Astrocyte (in vitro differentiated cells and primary cell): ENCODE data around the gene ZMYND8. TPM values are rescaled to one million over a fixed set of nuclear protein-coding genes. Genes with fewer than 3 reads are reported as not detected.

ENCODE experiments used
- DNase-seq: peaks from one replicate; pipeline ENCODE4 v3.0.0-alpha.2; 2010; ENCODE audit warnings: low read depth
- FAIRE-seq: peaks from 2 replicates; lab custom pipeline; 2011; peaks lifted over from hg19 to GRCh38; lab: Jason Lieb, UNC
- H2AFZ ChIP-seq: 2 replicates; pipeline ENCODE4 v1.6.0; 2012; ENCODE audit warnings: low read depth, low read length, inconsistent platforms
- H3K27ac ChIP-seq: 2 replicates; pipeline ENCODE4 v1.5.1; 2011; ENCODE audit warnings: low read depth, low read length, inconsistent platforms
- H3K27me3 ChIP-seq: 2 replicates; pipeline ENCODE4 v1.6.0; 2011; ENCODE audit warnings: low read length, inconsistent platforms; ENCODE audit not compliant: insufficient read depth
- H3K36me3 ChIP-seq: 2 replicates; pipeline ENCODE4 v1.5.1; 2011; ENCODE audit warnings: low read length, inconsistent platforms; ENCODE audit not compliant: insufficient read depth
- H3K4me1 ChIP-seq: 2 replicates; pipeline ENCODE4 v1.5.1; 2011; ENCODE audit warnings: low read length, inconsistent platforms; ENCODE audit not compliant: insufficient read depth
- H3K4me2 ChIP-seq: 2 replicates; pipeline ENCODE4 v1.6.0; 2012; ENCODE audit warnings: low read length, inconsistent platforms
- H3K4me3 ChIP-seq: 2 replicates; pipeline ENCODE4 v1.5.1; 2011; ENCODE audit warnings: low read depth, mild to moderate bottlenecking, low read length, inconsistent platforms; ENCODE audit not compliant: insufficient read depth
- H3K79me2 ChIP-seq: 2 replicates; pipeline ENCODE4 v1.6.0; 2012; ENCODE audit warnings: mild to moderate bottlenecking, low read length, inconsistent platforms; ENCODE audit not compliant: insufficient read depth
- H3K9ac ChIP-seq: 2 replicates; pipeline ENCODE4 v1.6.0; 2012; ENCODE audit warnings: mild to moderate bottlenecking, low read length, inconsistent platforms
- H3K9me3 ChIP-seq: 2 replicates; pipeline ENCODE4 v1.5.1; 2012; ENCODE audit warnings: low read depth, mild to moderate bottlenecking, low read length, inconsistent platforms; ENCODE audit not compliant: insufficient read depth
- H4K20me1 ChIP-seq: 2 replicates; pipeline ENCODE4 v1.6.0; 2012; ENCODE audit warnings: low read length, inconsistent platforms; ENCODE audit not compliant: insufficient read depth
- H3K27ac Mint-ChIP-seq: one replicate; pipeline ENCODE4 v1.8.0; 2021; ENCODE audit warnings: mild to moderate bottlenecking, mixed read lengths; ENCODE audit not compliant: unreplicated experiment
- H3K27me3 Mint-ChIP-seq: one replicate; pipeline ENCODE4 v1.8.0; 2021; ENCODE audit warnings: low read depth, mixed read lengths; ENCODE audit not compliant: unreplicated experiment
- H3K36me3 Mint-ChIP-seq: one replicate; pipeline ENCODE4 v1.8.0; 2021; ENCODE audit warnings: low read depth, mixed read lengths; ENCODE audit not compliant: unreplicated experiment
- H3K4me1 Mint-ChIP-seq: one replicate; pipeline ENCODE4 v1.8.0; 2021; ENCODE audit warnings: low read depth, mixed read lengths; ENCODE audit not compliant: unreplicated experiment
- H3K4me3 Mint-ChIP-seq: one replicate; pipeline ENCODE4 v1.8.0; 2021; ENCODE audit warnings: mild to moderate bottlenecking, moderate library complexity, mixed read lengths; ENCODE audit not compliant: unreplicated experiment
- H3K9me3 Mint-ChIP-seq: one replicate; pipeline ENCODE4 v1.8.0; 2021; ENCODE audit warnings: mild to moderate bottlenecking, mixed read lengths; ENCODE audit not compliant: unreplicated experiment
- CTCF ChIP-seq: IDR thresholded peaks from 2 replicates; pipeline ENCODE4 v1.5.1; 2011; ENCODE audit warnings: low read depth, mild to moderate bottlenecking, inconsistent platforms, low read length, moderate library complexity; ENCODE audit not compliant: insufficient read depth
- EZH2 ChIP-seq: IDR thresholded peaks from 2 replicates; pipeline ENCODE4 v1.6.1; 2012; ENCODE audit warnings: mild to moderate bottlenecking, low read length, inconsistent platforms; ENCODE audit not compliant: insufficient read depth
- total RNA-seq: library from RNA; stranded (reverse); gene quantifications from 2 replicates; pipeline ENCODE4 v1.2.1, GENCODE V29; 2021

The ZMYND8 gene
- total RNA-seq, 1 donor from 2014 or later = 45.8 TPM

DNA sequence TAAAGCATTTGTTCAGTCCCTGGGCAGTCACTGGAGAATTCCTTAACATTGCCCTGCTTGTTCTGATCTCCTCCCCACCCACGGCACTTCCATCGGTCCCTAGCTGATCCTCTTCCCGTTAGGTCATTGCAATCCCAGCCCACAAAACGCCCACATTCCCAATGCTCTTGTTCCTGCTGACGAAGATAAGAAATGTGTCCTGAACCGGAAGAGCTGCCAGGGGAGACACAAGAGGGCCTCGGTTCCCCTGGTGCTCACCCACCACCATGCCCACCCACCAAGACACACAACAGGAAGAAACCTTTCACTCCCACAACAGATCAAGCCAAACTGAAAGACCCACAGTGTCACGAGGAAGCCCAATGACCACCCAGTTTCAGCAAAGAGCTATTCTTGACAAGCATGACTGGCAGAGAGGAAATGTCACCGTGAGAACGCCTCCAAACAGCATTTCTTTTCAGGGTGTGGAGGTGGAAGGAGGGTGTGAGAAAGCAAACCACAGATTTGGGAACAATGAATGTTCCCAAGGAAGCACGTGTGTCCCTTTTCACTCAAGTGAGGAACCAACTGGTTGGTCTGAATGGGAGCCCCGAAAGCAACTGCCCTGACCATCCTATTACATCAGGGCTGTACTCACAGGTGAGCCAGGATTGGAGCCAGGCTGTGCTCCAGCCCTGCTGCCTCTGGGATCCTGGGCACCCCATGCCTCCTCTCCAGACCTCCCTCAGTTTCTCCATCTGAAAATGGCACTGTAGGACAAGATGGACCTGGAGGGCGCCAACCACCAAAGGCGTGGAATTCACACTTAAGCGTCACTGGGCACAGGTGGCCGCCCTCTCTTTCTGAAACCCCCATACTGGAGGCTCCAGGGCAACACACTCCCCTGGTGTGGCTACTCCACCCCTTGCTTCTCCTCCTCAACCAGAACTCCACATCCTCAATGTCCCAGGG, 97.5 kb downstream of the ZMYND8 start:
- Mint-ChIP-seq H3K27ac (peak overlapping the region; percentile 97), H3K27me3 (no peaks in the 10 kb centered on the region), H3K36me3 (peaks cover 26% of the 10 kb centered on the region), H3K9me3 (no peaks in the 10 kb centered on the region), H3K4me3 (peak overlapping the region; percentile 21), H3K4me1 (peaks cover 29% of the 10 kb centered on the region)
- Histone ChIP-seq H3K36me3 (peaks cover 17% of the 10 kb centered on the region), H4K20me1 (no peaks in the 10 kb centered on the region), H3K79me2 (peaks cover 23% of the 10 kb centered on the region), H3K27ac (peak overlapping the region; percentile 89), H3K4me1 (peaks cover 27% of the 10 kb centered on the region), H3K9me3 (no peaks in the 10 kb centered on the region), H2AFZ (no peak overlapping the region), H3K4me3 (no peak overlapping the region), H3K27me3 (no peaks in the 10 kb centered on the region), H3K4me2 (peak overlapping the region; percentile 69), H3K9ac (peak overlapping the region; percentile 61)
- DNase-seq (peak; percentile 86), FAIRE-seq (no peak)
- TF ChIP-seq CTCF (no peak), EZH2 (no peak)

GRCh38 chr20:47257771-47258170, 98.7 kb downstream of the ZMYND8 start:
- Mint-ChIP-seq H3K4me3 (no peak overlapping the region), H3K27ac (peak overlapping the region; percentile 97), H3K27me3 (no peaks in the 10 kb centered on the region), H3K4me1 (peaks cover 29% of the 10 kb centered on the region), H3K36me3 (peaks cover 28% of the 10 kb centered on the region), H3K9me3 (no peaks in the 10 kb centered on the region)
- peaks cover 19% of the 10 kb centered on the region for H3K36me3 ChIP-seq
- DNase-seq = no peak
- no peaks in the 10 kb centered on the region for H3K27me3 ChIP-seq
- no peak overlapping the region for H3K4me3 ChIP-seq
- H3K9me3 ChIP-seq = no peaks in the 10 kb centered on the region
- TF ChIP-seq EZH2 (no peak), CTCF (no peak)
- H2AFZ ChIP-seq = no peak overlapping the region
- H3K27ac ChIP-seq = peak overlapping the region; percentile 89
- FAIRE-seq = no peak
- no peaks in the 10 kb centered on the region for H4K20me1 ChIP-seq
- peak overlapping the region; percentile 61 for H3K9ac ChIP-seq
- H3K4me2 ChIP-seq = no peak overlapping the region
- H3K4me1 ChIP-seq = peaks cover 27% of the 10 kb centered on the region
- peaks cover 22% of the 10 kb centered on the region for H3K79me2 ChIP-seq

DNA sequence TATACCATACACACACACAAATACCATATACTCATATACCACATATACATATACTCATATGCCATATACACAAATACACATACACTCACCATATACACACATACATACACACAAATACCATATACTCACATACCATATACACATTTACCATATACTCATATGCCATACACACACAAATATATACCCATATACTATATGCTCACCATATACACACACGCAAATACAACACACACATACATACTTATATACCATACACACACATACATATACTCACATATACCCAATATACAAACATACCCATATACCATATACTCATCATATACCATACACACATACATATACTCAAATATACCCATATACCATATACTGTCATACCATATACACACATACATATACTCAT, 99.2 kb downstream of the ZMYND8 start:
- H3K9ac ChIP-seq = peak overlapping the region; percentile 68
- H3K27ac ChIP-seq = peak overlapping the region; percentile 70
- no peak for TF ChIP-seq EZH2
- TF ChIP-seq CTCF = no peak
- no peak overlapping the region for H2AFZ ChIP-seq
- Mint-ChIP-seq H3K27ac (peak overlapping the region; percentile 81), H3K27me3 (no peaks in the 10 kb centered on the region), H3K36me3 (peaks cover 28% of the 10 kb centered on the region), H3K9me3 (no peaks in the 10 kb centered on the region), H3K4me3 (no peak overlapping the region), H3K4me1 (peaks cover 29% of the 10 kb centered on the region)
- H3K79me2 ChIP-seq = peaks cover 22% of the 10 kb centered on the region
- no peak overlapping the region for H3K4me3 ChIP-seq
- FAIRE-seq (no peak), DNase-seq (no peak)
- H4K20me1 ChIP-seq = no peaks in the 10 kb centered on the region
- peaks cover 18% of the 10 kb centered on the region for H3K36me3 ChIP-seq
- H3K4me1 ChIP-seq = peaks cover 27% of the 10 kb centered on the region
- H3K4me2 ChIP-seq = peak overlapping the region; percentile 64
- no peaks in the 10 kb centered on the region for H3K9me3 ChIP-seq
- H3K27me3 ChIP-seq = no peaks in the 10 kb centered on the region
